Measurements from ENCODE around the gene LRP5.

DNA sequence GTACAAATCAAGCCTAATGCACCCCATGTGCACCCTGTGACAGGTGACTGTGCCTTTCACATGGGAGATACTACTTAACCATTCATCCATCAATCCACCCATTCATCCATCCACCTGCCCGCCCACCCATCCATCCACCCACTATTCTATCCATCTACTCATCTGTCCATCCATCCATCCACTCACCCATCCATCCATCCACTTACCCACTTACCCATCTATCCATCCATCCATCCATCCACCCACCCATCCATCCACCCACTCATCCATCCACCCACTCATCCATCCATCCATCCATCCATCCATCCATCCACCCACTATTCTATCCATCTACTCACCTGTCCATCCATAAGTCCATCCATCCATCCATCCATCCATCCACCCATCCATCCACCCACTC, 48.1 kb upstream of the LRP5 start:
- TF ChIP-seq, protein P1, sequence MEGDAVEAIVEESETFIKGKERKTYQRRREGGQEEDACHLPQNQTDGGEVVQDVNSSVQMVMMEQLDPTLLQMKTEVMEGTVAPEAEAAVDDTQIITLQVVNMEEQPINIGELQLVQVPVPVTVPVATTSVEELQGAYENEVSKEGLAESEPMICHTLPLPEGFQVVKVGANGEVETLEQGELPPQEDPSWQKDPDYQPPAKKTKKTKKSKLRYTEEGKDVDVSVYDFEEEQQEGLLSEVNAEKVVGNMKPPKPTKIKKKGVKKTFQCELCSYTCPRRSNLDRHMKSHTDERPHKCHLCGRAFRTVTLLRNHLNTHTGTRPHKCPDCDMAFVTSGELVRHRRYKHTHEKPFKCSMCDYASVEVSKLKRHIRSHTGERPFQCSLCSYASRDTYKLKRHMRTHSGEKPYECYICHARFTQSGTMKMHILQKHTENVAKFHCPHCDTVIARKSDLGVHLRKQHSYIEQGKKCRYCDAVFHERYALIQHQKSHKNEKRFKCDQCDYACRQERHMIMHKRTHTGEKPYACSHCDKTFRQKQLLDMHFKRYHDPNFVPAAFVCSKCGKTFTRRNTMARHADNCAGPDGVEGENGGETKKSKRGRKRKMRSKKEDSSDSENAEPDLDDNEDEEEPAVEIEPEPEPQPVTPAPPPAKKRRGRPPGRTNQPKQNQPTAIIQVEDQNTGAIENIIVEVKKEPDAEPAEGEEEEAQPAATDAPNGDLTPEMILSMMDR (IDR thresholded peaks at IDR 0.05; ENCODE audit: low read depth, low read length), result no peak
- TF ChIP-seq POLR2A (IDR thresholded peaks at IDR 0.05; ENCODE audit: extremely low read depth, insufficient read length), result no peak
